HG03039 (cell line): ENCODE measurements around the gene DDX3X.

Experiments used
- ATAC-seq: cut with Tn5 transposase; IDR thresholded peaks from one replicate; pipeline ENCODE4 v1.9.1; 2021; ENCODE audit warnings: mild to moderate bottlenecking, moderate library complexity; ENCODE audit not compliant: unreplicated experiment

Gene DDX3X

GRCh38 chrX:41327341-41327740, 6.6 kb upstream of the DDX3X start:
- ATAC-seq = no peak

GRCh38 chrX:41329101-41329500, 4.9 kb upstream of the DDX3X start:
- no peak for ATAC-seq

DNA sequence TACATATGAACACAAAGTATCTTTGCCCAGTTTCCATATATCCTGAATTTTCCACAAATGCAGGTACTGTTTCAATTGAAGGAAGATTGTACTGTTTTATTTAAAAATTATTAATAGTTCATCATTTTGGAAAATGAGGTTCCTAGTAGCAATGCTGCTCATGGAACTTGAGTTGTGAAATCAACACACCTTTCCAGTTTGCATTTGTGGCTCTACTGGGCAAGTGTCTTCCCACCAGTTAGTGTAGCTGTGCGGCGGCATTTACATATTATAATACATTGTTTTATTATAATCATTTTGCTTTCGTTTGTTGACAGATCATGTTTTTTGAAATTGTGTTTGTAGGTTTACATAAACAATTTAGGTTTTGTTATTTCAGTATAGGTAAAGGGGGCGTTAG, 2.0 kb upstream of the DDX3X start:
- no peak for ATAC-seq

DNA sequence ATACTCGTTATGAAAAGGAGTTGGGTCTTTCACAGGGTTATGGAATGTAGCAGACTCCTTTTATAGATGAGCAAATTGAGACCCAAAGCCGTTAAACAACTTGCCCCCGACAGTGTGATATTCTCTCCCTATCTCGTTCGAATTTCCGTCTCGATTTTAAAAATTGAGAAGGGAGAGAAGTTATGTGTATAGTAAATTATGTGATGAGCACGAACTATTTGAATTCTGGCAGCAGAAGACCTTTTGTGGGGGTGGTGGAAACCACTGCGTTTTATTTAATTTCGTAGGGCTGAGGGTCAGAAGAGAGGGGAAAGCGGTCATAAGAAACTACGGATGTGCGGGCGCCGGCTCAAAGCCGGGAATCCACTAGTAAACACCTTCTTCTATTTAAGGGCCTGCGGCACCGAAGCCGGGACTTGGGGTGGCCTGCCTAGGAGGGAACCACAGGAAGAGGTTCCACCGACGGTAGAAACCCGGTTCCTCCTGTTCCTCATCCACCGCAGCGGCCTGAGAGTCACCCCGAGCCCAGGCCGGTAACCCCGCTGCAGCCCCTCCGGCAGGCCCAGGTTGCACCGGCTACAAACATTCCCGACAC, 1.5 kb upstream of the DDX3X start:
- peak; percentile 13 for ATAC-seq

DNA sequence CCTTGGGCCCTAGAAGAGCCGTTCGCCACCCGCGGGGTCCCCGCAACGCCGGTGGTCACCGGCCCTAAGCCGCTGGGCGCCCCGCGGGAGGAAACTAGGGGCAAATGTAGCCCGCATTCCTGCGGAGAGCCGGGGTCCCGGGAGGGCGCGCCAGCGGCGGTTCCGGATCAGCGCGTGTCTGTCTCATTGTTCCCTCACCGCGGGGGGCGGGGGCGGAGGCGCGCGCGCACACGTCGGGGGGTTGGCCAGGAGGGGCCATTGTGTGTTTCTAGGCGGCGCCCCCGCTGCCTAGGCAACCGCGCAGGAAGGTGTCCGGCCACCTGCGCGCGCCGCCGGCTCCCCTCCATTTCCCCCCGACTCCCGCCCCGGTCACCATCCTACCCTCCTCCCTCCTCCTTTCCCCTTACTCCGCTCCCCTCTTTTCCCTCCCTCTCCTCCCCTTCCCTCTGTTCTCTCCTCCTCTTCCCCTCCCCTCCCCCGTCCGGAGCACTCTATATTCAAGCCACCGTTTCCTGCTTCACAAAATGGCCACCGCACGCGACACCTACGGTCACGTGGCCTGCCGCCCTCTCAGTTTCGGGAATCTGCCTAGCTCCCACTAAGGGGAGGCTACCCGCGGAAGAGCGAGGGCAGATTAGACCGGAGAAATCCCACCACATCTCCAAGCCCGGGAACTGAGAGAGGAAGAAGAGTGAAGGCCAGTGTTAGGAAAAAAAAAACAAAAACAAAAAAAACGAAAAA, 789 bp upstream of the DDX3X start:
- ATAC-seq = peak; percentile 42

DNA sequence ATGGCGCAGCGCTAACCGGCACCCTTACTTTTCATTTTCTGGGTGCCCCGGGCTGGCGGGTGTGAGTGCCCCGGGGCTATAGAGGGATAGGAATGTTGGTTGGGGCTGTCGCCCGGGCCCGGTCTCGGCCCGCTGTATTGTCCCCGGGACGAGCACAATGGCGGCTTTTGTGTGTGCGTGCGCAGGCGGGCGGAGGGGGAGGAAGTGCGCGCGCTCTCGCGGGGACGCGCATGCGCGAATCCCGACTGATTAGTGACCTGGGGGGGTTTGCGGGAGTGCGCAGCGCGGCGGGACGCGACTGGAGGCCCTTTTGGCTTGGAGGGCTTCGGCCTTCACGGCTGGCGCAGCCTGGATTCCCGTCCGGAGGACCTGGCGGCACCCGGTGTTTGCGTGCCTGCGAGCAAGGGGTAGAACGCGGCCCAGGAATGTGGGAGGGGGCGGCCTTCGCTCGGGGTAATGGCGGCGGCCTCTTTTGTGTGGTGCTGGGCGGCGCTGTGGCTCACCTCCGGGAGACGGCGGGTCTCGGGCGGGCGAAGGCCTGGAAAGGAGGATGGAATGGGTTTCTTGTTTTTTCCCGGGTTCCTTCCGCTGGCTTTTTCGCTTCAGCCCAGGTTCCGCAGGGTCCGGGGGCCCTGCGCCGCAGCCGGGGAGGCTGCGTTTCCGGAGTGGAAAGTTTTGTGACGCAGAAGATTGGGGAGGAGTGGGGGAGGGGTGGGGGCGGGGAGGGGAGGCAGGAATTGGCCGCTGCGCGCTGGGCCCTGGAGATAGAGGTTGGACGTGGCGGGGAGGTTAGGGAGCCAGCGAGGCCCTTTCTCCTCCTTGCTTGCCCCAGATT, 618 bp downstream of the DDX3X start:
- peak; percentile 8 for ATAC-seq

DNA sequence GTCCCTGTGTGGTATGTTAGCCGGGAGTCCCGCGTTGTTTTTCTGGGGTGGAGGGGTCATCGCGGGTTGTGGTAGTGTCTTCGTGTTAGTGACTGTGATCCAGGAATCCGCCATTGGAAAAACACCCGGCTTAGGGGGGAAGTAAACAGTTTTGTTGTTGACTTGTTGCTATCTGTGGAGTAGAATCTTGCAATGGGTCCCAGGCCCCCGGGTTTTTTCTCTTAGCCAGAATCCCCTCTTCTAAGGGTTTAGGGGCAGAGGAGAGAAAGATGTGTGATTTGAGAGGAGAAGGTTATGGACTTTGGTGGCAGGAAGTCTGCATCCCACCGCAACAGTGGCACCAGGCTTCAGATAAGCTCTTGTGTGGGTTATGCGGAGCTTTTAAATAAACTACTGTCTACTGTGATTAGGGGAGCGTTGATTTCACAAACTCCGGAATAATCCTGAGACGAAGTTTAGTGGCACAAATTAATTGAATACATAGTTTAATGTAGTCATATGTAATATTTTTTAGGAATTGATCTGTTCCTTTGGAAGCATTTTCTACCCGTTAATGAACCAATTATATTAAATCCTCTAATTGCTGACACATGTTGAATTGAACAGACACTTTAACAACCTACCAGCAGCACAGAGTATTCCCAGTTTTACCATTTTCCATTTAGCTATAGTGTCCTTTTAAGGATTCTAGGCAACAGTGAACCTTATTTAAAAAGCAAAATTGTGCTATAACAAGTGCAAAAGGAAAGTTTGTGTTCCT, 1.4 kb downstream of the DDX3X start:
- no peak for ATAC-seq

DNA sequence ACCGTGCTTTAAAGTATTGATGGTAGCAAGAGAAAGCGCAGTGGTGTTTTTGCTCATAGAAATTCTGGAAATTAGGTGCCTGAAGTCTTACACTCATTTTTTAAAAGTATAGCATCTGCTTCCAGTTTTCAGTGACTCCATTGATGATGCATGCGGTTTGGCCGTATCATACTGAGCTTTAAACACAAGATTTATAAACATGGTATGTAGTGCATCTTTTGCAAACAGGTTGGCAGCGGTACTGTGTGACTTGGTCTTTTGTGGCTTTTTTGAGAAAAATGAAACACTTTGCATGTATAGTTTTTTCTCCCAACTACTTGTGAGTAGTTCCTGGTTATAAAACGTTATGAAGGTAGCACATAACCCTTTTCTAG, 2.0 kb downstream of the DDX3X start:
- no peak for ATAC-seq

DNA sequence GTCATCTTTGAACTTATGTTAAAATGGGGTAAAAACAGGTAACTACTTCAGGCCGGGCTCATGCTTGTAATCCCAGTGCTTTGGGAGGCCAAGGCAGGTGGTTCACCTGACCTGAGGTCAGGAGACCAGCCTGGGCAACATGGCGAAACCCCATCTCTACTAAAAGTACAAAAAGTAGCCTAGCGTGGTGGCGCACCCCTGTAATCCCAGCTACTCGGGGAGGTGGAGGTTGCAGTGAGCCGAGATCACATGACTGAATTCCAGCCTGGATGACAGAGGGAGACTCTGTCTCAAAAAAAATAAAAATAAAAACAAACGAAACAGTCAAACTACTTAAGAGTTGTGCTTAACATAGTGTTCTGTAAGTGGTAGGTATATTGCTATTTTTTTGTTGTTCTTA, 2.5 kb downstream of the DDX3X start:
- no peak for ATAC-seq

- no peak for ATAC-seq
Measured at GRCh38 chrX:41337140-41337539, 3.2 kb downstream of the DDX3X start.

DNA sequence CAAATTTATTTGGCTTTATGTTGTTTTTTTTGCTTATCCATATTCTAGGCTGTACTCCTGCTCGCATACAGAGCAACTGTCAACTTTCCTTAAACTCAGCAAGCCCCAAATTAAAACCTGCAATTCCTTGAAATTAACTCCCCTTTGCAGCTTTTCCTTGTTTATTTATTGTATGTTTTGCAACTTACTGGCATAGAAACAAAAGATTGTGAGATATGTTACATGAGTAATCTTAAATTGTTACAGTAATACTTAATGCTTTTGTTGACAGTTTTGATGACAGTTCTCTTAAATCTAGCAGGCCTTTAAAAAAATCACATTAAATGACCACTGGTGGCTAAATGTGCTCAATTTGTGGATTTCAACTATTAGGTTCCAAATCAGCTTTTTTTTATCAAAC, 4.5 kb downstream of the DDX3X start:
- no peak for ATAC-seq

GRCh38 chrX:41339148-41339547, 5.2 kb downstream of the DDX3X start:
- no peak for ATAC-seq

DNA sequence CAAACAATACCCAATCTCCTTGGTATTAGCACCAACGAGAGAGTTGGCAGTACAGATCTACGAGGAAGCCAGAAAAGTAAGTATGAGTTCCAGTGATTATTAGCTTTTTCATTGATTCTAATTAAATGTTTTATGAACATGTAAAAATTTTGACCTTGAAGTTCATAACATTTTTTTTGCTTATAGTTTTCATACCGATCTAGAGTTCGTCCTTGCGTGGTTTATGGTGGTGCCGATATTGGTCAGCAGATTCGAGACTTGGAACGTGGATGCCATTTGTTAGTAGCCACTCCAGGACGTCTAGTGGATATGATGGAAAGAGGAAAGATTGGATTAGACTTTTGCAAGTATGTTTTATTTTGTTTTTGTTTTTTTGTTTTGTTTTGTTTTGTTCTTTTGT, 10.1 kb downstream of the DDX3X start:
- ATAC-seq = no peak

DNA sequence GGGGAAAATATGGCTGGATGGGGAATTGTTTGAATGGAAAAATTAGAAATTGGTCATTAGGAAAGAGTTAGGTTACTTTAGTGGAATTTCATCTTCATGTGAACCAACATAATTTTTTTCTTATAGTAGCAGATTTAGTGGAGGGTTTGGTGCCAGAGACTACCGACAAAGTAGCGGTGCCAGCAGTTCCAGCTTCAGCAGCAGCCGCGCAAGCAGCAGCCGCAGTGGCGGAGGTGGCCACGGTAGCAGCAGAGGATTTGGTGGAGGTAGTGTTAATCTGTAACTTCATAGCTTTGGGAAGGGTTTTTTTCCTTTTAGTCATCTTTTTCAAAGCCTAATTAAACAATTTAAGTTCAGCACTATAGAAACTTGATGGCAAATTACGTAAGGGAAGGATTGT, 13.2 kb downstream of the DDX3X start:
- no peak for ATAC-seq

GRCh38 chrX:41348551-41348950, 14.6 kb downstream of the DDX3X start:
- no peak for ATAC-seq

DNA sequence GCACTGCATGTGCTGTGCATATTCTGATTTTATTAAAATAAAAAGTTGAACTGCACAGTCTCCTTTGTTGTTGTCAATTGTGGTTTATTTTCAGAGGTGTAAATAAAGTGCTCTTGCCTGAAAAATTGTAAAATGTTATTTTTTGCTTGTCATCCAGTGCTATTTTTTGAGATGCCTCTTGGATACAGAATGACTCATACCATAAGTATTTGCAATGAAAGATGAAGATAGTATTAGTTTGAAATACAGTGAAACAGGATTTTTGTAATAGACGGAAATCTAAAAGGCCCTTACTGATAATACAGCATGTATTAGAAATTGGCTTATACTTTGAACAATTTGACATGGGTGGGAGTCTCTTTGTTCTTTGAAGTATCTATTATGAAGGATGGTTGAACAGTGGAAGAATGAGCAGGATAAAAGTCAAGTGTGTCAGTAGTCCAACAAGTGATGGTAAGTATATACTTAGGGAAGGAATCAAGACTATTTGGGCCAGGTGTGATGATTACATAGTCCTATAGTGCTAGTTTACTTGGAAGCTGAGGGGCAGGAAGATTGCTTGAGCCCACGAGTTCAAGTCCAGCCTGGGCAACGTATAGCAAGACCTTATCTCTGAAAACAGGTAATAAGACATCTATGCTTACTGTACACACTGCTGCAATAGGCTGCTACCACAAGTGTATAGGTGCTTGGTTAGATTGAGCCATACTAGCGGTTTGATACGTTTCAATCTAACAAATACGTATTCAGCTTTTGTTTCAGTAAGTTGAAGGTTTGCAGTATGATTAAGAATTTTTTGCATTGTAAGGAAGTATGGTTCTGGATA, 16.4 kb downstream of the DDX3X start:
- ATAC-seq = no peak

GRCh38 chrX:41350976-41351569, 17.1 kb downstream of the DDX3X start:
- no peak for ATAC-seq

GRCh38 chrX:41351923-41352322, 18.0 kb downstream of the DDX3X start:
- no peak for ATAC-seq

DNA sequence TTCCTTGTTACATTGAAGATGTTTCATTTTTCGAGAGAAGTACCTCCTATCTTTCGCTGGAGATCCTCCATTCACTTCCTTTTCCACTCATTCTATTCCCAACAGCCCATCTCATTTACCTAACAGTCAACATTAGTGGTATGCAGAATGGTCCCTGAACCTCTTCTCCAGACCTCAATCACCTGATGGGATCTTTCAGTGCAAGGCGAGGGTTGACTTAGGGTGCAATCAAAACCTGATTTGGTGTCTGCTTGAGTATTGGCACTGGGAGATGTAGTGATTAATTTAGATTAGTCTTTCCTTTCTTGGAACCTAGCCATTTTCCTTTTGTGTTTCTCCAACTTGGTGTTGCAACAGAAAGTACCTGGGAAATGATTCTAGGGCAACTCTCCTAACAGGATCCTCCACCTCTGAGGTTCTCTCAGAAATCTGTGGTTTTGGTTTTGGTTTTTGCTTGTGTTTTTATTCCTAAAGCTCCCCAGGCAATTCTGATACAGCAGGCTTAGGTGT, 18.4 kb downstream of the DDX3X start:
- ATAC-seq = no peak

GRCh38 chrX:41353985-41354384, 20.0 kb downstream of the DDX3X start:
- ATAC-seq = no peak
